HG03135 (cell line): ENCODE data around the gene FRG2B.
"Not testable (repeated sequence)": the region's sequence is repeated elsewhere in the genome, so short reads cannot be mapped to it uniquely, and the experiment has no call there.

Source experiments
- ATAC-seq: cut with Tn5 transposase; IDR thresholded peaks from one replicate; pipeline ENCODE4 v1.9.1; 2021; ENCODE audit warnings: mild to moderate bottlenecking, moderate library complexity; ENCODE audit not compliant: unreplicated experiment

FRG2B gene

DNA sequence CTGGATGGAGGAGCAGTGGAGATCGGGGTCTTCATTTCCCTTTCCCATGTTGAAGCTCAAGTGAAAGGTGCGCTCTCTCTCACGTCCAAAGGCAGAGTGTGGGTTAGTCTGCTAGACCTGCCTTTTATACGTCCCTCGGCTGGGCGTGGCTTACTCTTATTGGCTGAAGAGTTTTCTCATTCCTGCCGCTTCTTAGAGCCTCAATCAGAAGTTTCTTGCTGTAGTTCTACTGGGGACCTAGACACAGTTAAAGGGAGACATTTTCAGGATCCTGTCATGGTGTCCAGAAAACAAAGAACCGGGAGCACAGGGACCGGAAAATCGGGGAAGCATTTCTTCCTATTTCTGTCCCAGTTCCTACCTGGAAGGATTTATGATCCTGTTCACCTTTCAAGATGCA is at the start of gene FRG2B:
FRG2B (minus strand) TSS at position 101 of the 400 bp plus-strand sequence; CDS start at position 48, 53 bp downstream.
- ATAC-seq = not testable (repeated sequence)

- not testable (repeated sequence) for ATAC-seq
Observed at GRCh38 chr10:133667446-133667845, 40.9 kb upstream of the FRG2B start.

DNA sequence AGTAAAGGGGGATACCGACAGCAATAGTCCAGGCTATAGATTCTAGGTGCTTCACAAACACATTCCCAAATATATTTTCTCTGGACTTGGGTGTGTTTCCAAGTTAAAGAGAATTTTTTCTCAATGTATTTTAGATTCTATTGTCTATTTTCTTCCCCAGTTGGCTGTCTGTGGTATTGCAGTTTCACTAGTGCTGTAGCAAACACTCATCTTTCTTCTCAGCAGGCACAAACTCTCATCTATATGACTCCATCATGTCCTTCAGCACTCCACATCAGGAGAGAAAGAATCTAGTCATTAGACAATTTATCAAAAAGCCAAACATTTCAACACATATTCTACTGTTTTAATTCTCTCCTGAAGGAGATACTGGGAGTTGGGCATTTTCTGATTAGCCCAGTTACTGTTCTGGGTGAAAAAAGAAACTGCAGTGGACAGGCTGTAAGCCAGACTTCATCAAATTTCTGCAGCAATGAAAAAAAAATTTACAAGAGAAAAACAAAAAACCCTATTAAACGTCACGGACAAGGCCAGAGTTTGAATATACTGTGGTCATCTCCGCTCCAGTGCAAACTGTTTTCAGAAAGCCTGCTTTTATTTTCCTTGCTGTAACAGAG is 37.1 kb upstream of the FRG2B start:
- ATAC-seq = not testable (repeated sequence)

DNA sequence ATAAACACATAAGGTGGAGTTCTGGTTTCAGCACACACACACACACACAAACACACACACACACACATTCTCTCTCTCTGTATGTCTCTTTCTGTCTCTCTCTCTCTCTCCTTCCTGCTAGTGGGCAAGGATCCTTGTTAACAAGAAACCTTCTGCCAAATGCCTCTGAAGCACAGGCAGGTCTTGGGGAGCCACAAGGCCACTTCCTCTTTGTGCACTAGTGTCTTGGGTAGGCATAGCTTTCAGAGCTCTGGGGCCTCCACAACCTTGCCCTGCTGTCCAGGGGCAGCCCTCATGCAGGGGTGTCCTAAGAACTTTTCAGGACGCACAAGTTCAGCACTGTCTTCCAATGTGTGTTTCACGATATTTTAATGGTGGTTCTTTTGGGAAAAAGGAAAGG is 34.5 kb upstream of the FRG2B start:
- not testable (repeated sequence) for ATAC-seq

- ATAC-seq = not testable (repeated sequence)
Observed at GRCh38 chr10:133660516-133660915, 33.9 kb upstream of the FRG2B start.

- not testable (repeated sequence) for ATAC-seq
Observed at GRCh38 chr10:133657276-133657675, 30.7 kb upstream of the FRG2B start.

GRCh38 chr10:133648872-133649455 is 22.4 kb upstream of the FRG2B start:
- ATAC-seq = not testable (repeated sequence)

DNA sequence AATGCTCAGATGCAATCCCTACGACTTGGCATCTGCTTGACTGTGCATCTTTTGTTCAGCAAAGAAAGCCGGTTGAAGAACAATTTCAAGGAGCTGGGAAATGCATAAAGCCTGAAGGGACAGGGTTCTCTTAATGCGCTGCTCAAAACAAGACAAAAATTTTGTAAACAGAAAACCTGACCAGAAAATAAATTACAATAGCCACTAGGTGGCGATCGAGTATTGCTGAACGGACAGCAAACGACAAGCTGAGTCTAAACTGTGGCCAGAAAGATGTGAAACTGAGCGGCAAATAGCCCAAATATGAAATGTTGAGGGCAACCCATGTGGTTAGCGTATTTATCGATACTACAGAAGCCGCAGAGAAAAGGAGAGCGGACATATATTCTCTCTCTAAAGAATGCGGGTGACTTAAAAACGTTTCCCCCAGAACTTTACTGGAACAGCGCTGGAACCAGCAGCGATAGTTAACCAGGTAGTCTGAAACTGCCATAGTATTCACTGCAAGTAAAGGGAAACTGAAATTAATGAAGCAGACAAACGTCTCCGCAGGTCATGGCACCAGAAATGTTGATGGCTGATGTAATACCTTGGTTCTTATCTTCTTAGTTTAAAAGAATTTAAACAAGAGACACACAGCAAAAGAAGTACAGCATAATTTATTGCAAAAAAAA is 20.6 kb upstream of the FRG2B start:
- ATAC-seq = peak; percentile 80

DNA sequence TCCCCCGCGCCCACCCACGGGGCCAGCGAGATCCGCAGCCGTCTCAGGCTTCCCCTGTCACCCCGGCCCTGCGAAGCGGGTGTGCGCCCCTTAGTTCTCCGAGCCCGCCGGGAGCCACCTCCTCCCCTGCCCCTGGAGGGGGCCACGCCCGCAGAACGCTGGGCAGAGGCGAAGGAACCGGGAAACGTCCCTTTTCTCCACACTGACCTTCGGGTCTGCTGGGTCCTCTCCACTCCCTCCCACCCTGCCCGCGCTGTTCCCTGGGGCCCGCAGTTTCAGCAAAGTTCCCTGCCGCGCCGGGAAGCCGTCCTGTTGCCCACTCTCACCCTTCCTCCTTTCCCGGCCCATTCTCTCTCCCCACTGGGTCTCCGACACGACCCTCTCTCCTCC is 11.2 kb upstream of the FRG2B start:
- ATAC-seq = not testable (repeated sequence)

DNA sequence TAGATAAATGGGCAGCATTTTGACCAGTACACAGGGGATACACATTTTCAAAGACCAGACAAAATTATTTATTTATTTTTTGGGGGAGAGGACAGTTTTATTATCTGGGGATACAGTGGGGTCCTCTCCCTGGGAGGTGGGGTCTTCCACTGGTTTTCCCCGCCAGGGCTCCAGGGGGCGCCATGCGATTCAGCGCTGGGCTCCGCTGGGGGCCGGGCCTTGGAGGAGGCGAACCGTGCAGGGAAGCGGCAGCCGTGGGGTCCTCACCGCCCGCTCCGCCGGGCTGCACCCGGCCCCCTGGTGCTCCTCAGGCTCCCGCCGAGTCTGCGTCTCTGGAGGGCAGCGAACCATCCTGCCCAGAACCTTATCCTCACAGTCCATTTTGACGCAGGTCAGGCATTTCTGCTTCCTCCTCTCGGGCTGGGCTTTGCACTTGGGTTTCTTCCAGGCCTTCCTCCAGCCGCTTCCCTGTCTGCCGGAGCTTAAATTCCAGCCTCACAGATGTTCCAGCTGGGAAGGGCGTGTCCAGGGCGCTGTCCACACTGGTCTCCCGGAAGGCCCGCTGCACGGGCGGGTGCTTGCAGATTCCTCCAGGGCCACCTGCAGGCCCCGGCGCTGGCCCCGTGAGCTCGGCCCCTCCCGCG is 10.7 kb upstream of the FRG2B start:
- ATAC-seq = not testable (repeated sequence)

- not testable (repeated sequence) for ATAC-seq
Observed at GRCh38 chr10:133630723-133631249, 4.2 kb upstream of the FRG2B start.

DNA sequence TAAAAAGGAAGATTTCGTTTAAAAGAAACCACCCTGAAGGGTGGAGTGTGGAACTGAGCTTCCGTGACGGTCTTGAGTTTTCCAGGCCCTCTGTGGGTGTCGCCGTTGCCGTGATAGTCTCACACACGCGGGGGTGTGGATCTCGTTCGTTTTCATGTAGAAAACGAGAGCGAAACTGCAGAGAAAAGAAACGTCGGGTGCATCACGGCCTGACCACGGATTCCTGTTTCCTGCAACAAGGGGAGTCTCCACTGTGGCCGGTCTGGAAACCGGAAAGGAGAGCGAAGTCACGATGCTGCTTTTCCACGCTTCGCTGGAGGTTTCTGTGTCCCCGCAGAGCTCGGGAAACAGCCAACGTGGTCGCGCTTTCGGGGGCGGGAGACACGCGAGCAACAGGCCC is 4.1 kb downstream of the FRG2B start:
- not testable (repeated sequence) for ATAC-seq

- ATAC-seq = no peak
Observed at GRCh38 chr10:133618851-133619250, 7.7 kb downstream of the FRG2B start.

- ATAC-seq = no peak
Observed at GRCh38 chr10:133617196-133617595, 9.4 kb downstream of the FRG2B start.

GRCh38 chr10:133616371-133617130 is 10.0 kb downstream of the FRG2B start:
- ATAC-seq = no peak

DNA sequence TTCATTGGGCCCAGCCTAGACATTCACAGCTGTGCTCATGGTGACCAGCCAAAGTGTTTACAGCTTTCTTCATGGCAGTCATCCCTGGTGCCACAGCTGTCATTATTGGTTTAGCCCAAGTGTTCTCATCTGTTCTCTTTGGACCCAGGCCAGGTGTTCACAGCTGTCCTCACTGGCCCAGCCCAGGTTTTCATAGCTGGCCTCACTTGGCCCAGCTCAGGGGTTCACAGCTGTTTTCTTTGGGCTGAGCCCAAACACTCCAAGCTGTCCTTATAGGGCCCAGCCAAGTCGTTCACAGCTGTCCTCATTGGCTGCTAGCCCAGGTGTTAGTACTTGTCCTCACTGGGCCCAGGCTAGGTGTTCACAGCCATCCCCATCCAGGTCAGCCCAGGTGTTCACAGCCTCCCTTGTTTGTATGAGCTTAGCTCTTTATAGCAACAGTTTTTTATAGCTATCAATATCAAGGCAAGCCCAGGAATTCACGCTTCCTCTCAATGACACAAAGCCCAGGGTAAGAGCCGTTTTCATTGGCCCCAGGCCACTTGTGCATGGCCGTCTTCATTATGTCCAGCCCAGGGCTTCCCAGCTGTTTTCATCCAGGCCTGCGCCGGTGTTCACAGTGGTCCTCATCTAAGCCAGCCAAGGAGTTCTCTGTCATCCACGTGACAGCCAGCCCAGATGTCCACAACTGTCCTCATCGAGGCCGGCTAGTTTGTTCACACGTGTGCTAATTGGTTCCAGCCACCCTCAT is 11.6 kb downstream of the FRG2B start:
- no peak for ATAC-seq

DNA sequence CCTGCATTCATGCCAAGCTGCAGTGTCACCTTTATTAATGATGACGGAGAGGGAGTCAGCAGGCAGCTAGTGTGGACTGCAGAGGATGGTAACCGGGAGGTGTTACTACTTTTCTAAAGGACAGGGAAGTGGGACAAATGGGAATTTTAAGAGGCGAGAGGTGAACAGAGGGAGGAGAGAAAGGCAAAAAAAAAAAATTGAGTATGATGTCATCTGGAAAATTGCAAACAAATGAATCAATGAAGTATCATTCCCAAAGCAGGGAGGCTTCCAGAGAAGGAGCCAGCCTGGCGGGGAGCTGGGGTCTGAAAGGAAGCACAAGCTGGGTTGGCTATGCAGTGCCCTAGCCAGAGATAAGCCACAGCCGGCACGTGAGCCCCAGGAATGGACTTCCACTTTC is 12.9 kb downstream of the FRG2B start:
- ATAC-seq = no peak

- no peak for ATAC-seq
Observed at GRCh38 chr10:133611079-133611478, 15.5 kb downstream of the FRG2B start.

DNA sequence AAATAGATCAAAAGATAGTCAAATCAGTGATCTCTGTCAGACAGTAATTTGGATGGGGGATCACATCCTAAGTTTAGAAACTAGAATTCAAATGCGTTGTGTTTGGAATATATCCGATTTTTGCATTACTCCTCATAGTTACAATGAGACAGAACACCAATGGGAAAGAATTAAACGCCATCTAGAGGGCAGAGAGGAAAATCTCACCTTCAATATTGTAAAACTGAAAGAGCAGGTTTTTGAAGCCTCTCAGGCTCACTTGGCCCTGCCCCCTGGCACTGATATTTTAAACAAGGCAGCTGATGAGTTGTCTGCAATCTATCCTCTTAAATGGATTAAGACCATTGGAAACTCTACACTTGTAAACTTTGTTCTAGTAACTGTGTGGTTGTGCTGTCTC is 17.7 kb downstream of the FRG2B start:
- ATAC-seq = no peak

DNA sequence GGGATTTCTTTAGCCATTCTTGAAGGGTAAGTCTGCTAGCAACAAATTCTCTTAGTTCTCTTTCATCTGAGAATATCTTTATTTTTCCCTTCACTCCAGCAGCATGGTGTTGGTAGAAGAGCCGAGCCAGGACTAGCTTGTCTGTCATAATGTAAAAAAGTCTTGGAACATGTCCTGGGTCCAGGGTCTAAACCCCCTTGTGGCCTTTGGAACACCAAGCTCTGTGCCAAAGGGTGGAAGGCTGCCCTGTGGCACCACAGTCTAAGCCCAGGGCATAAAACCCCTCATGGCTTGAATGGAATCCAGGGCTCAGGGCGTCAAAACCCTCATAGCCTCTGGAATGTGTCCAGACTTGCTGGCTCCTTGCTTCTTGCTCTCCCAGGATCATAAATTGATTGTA is 23.2 kb downstream of the FRG2B start:
- not testable (repeated sequence) for ATAC-seq
